Ramos (cell line): ENCODE measurements around the gene CDKL4.

ENCODE experiments used
- in situ Hi-C: fragments of 300-500 bp; cut with MboI; formaldehyde crosslinking; loops from one replicate; pipeline ENCODE4 v1.14.3; 2022; ENCODE audit warnings: low sequenced_read_pairs; ENCODE audit not compliant: unreplicated experiment

The CDKL4 gene

DNA sequence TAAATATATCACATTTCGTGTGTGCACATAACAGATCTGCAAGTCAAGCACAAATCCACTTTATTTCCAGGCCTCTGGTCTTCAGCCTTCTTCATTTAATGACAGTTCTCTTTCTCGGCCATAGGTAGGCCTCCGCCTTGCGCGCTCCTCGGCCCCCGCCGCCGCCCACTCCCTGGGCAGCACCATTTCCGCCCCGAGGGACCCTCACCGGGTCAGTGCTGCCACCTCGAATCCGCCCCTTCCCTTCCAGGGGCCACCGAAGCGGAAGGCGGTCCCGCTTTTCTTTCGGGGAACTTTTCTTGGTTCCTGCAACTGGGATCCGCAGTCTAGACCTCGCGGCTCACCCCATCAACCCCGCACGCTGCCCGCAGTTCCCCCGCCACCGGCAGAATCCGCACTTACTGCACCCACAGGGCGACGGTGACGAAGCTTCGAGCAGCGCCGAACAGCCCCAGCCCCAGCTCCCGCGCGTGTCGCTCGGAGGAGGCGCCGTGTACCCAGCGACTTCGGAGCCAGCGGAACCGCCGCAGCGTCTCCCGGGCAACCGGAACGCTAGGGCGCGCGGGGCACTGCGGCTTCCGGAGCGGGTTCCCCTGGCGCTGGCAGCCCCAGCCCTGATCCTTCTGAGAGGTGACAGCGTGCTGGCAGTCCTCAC lies at the start of gene CDKL4:
Gene CDKL4, minus strand, starts transcription at position 502 of the 655 bp plus-strand sequence.
- in situ Hi-C loops = loop anchor here (25.0 kb wide), 1 partner anchor 494 kb away; no protein-coding TSS in a partner anchor

DNA sequence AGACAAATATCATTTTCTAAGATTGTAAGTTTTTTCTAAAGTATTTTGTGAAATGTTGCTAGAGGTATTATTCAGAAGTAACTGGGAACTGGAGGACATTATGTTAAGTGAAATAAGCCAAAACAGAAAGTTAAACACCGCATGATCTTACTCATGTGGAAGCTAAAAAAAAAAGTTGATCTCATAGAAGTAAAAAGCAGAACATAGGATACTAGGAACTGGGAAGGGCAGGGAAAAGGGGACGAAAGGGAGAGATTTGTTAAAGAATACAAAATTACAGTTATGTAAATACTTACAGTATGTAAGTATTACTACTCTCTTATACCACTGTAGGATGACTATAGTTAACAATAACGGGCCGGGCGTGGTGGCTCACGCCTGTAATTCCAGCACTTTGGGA lies 46.7 kb upstream of the CDKL4 start:
- in situ Hi-C loops = no loop called here

DNA sequence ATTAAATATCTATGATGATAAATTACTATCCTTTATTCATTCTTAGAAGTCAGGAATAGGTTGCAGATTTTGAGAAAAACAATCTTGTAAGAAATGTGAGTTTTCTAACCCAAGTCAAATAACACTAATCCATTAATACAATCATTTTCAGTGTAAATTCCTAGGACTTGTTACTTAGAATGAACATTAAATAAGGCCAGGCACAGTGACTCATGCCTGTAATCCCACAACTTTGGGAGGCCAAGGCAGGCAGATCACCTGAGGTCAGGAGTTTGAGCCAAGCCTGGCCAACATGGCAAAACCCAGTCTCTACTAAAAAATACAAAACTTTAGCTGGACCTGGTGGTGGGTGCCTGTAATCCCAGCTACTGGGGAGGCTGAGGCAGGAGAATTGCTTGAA lies 45.8 kb upstream of the CDKL4 start:
- in situ Hi-C loops = no loop called here

DNA sequence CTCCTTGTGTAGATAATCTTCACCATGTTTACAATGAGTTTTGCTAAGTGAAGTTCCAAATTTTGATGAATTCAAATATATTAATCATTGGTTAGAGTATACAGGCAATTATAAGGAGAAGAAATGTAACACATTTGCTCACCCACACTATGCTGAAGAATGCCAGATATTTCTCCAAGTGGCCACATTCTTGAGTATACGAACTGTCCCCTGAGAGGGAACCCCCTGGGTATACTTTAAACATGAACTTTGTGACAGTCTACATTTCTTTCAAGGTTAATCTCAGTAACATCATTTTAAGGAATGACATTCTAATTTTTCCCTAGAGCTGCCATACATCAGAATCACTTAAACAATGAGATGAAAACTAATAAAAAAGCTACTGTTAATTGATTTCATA lies 39.8 kb upstream of the CDKL4 start:
- in situ Hi-C loops = no loop called here

DNA sequence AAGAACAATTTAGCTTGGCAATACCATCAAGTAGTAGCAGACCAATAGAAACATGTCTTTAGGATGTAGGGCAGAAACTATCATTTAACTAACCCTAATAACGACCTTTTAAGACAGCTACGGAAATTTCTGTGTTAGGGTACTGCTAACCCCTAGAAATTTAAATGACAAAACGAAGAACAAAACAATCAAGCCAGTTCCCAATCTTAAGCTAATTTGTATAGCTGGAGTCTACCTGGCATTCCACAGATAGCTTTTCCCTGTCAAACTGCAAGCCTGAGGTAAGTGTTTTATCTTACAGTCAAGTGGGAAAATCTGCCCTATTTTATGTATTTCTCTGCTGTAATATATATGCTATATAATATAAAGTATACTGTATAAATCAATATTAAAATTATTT lies 37.6 kb upstream of the CDKL4 start:
- in situ Hi-C loops = no loop called here

DNA sequence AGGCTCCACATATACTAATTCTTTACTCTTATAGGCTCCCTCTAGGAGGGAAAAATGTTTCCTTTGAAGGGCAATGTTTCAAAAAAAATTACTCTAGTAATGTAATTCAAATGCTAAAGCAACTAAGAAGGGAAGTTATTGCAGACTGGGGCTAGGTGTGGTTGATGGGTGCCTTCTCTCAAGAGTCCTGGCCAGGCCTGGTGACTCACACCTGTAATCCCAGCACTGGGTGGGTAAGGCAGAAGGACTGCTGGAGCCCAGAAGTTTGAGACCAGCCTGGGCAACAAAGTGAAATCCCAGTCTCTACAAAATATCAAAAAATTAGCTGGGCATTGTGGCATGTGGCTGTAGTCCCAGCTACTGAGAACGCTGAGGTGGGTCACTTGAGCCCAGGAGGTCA lies 31.2 kb upstream of the CDKL4 start:
- in situ Hi-C loops = no loop called here

DNA sequence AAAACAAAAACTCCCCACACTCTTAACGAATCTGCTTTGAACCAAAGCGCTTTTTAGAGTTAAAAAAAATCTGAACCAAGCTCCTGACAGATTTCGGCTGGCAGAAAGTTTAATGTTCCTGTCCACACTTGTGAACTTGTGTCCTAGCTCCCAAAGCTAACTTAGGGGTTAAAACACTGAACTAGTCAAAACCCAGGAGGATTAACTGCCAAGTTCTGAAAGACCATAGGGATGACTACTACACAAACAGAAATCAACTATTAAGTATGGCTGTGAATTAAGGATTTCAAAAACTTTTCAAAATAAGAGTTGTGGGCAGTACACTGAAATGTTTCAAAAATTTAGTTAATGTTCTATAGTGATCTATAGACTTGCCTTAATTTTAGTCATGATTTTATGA lies 26.2 kb upstream of the CDKL4 start:
- in situ Hi-C loops = no loop called here

DNA sequence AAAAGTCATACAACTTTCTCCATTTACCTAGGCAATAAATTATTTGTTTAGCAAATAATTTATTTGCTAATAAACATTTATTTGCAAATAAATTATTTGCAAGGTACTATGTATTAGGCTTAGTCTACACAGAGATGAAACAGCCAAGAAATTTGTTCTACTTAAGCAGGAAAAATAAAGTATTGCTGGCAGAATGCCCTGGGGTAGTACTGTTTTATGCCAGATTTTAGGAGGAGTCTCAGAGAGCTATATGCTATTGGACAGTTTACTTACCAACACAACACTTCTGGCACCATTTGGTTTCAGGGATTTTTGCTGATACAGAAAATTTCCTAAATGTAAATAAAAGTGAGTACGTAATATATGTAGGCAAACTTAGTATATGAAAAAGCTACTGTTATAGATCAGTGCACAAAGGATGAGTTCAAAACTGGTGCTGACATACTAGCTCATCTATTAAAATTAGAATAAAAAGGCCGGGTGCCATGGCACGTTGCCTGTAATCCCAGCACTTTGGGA lies 23.2 kb upstream of the CDKL4 start:
- in situ Hi-C loops = no loop called here

DNA sequence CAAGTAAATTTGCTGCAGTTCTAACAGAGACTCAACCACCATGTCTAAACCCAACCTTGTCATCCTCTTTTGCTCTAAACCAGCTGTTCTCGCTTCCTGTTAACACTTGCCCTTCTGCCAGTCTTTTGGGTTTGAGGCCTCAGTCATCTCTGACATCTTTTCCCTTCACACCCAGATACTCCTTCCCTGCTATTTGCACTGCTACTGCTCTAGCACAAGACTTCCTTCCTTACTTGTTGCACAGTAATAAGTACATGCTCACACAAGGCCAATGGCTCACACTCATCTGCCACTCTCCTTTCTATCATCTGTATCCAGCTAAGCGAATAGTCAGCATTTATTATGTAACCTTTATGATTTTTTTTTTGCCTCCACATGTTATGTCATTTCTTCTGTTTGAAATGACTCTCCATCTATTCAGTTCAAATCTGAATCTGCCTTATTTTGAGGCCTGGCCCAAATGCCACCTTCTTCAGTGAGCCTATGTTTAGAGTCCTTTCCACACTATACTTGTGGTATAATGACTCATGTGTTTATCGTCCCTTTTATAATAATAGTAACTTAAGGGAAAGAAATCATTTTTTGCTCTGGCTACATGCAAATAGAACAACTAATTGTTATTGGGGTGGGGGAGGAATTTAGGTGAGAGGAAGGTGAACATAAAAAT lies 22.5 kb upstream of the CDKL4 start:
- in situ Hi-C loops = no loop called here

DNA sequence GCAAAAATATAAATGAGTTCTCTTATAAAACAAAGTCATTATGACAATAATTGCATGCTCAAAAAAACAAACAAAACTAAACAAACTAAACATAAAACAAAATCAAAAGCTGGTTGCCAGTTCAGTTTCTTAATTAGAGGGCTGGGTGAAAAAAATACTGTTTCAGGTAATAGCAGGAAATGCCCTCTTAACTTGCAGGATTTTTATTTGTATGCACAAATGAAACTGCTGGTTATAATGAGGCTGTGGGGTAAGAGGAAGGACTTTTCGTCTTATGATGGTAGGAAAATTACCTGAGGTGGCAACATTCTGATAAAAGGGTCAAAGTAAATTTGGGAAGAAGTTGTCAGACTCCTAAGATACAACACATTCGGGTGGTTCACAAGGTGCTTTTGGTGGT lies 21.5 kb upstream of the CDKL4 start:
- in situ Hi-C loops = no loop called here

DNA sequence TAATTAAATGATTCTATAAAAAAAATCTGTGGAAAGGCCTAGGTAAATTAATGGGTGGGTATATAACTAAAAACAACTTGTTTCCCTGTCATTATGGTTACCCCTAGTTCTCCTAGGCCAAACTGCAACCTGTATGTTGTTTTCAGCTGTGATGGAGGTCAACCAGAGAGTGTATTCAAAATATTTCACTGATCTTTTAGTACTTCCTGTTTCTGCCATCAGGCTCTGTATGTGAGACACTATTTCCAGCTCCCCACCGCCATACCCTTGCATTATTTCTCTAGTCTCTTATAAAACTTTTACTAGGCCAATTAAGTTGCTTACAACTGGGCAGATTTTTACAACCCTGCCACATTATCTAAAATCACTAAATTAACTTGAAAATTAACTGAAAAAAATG lies 21.0 kb upstream of the CDKL4 start:
- in situ Hi-C loops = no loop called here

DNA sequence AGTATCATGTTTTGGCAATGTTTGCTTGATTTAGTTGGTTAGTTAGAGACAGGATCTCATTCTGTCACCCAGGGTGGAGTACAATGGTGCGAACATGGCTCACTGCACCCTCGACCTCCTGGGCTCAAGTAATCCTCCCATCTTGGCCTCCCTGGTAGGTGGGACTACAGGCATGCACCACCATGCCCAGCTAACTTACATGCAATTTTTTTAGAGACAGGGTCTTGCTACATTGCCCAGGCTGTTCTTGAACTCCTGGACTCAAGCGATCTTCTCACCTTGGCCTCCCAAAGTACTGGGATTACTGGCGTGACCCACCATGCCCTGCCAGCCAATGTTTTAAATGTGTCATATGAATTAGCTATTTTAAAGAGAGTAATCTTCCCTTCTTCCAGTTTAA lies 16.3 kb upstream of the CDKL4 start:
- in situ Hi-C loops = no loop called here

DNA sequence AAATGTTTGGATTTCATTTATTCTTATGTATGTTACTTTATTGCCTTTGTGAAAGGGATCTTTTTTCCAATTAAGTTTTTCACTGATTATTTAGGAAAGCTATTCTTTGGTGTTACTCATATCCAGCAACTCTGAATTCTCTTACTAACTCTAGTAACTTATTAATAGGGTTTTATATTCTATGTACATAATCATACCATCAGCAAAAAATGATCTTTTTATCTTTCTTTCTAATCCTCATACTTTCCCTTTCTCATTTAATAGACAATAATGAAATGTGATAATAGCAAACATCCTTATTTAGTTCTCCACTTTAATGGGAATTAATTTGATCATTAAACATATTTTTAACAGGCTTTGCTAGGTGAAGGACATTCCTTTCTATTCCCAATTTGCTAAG lies 12.3 kb upstream of the CDKL4 start:
- in situ Hi-C loops = no loop called here

DNA sequence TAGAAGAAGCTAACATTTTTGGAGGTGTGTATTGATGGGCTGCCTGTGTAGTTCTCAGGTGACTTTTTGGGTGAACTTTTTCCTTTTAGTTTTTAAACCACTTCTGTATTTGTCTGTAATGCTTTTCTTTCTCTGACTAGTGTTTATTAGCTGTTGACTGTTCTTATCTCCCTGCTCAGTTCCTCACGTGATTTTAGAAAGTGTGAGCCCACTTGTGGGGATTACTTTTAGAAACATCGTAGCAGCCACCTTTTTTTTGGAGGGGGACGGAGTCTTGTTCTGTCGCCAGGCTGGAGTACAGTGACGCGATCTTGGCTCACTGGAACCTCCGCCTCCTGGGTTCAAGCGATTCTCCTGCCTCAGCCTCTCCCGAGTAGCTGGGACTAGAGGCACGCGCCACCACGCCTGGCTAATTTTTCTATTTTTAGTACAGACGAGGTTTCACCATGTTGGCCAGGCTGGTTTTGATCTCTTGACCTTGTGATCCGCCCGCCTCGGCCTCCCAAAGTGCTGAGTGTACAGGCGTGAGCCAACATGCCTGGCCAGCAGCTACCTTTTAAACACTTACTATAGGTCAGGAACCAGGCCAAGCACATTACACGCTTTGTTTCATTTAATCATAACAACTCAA lies 9.2 kb upstream of the CDKL4 start:
- in situ Hi-C loops = no loop called here

DNA sequence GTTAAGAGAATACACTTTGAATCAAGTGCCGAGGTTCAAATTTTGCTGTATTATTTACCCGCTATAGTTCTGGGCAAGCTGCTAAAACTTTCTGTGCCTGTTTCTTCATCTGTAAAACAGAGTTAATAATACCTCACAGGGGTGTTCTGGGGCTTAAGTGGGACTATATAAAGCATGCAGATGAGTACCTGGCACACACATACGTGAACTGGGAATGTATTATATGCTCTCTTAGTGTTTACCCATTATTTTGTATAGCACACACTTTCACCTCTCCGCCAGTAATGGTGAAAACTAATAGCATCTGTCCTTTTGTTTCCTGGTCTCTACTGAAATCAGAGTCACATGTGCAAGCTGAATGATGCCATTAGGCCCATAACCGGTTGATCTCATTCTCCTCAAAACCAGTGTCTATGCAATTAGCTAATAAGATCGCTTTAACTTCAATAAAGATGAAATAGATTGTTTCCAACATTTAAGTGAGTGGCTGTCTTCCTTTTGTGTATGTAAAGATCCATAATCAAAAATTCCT lies 3.8 kb upstream of the CDKL4 start:
- in situ Hi-C loops = loop anchor here (25.0 kb wide), 1 partner anchor 490 kb away; no protein-coding TSS in a partner anchor

DNA sequence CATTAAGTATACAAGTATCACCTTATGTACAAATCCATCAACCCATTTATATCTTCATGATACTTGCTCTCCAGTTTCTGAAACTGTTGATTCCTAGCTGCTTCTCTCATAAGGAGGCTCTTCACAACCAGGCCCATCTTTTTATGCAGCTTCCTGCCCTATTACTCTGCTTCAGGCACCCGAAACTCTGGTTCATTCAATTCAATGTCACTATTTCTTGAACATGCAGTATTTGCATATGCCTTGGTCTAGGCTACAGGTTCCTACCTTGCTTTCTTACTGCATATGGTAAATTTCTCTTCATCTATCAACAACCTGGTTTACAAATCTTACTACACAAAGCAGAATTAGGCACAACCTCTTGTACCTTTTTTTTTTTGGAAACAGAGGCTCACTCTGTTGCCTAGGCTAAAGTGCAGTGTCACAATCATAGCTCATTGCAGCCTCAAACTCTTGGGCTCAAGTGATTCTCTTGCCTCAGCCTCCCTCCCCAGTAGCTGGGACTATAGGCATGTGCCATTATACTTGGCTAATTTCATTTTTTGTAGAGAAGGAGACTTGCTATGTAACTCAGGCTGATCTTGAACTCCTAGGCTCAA lies 2.7 kb upstream of the CDKL4 start:
- in situ Hi-C loops = loop anchor here (25.0 kb wide), 1 partner anchor 491 kb away; no protein-coding TSS in a partner anchor

DNA sequence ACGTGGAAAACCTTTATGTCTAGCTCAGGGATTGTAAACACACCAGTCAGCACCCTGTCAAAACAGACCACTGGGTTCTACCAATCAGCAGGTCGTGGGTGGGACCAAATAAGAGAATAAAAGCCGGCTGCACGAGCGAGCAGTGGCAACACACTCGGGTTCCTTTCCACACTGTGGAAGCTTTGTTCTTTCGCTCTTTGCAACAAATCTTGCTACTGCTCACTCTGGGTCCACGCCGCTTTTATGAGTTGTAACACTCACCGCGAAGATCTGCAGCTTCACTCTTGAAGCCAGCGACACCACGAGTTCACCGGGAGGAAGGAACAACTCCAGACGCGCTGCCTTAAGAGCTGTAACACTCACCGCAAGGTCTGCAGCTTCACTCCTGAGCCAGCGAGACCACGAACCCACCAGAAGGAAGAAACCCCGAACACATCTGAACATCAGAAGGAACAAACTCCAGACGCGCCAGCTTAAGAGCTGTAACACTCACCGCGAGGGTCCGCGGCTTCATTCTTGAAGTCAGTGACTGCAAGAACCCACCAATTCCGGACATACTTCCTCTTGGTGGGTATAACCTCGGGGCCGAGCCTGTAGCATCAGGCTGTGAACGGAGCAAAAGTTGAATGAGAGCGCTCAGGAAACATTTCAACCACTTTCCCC lies 1.3 kb upstream of the CDKL4 start:
- in situ Hi-C loops = loop anchor here (25.0 kb wide), 1 partner anchor 492 kb away; no protein-coding TSS in a partner anchor

DNA sequence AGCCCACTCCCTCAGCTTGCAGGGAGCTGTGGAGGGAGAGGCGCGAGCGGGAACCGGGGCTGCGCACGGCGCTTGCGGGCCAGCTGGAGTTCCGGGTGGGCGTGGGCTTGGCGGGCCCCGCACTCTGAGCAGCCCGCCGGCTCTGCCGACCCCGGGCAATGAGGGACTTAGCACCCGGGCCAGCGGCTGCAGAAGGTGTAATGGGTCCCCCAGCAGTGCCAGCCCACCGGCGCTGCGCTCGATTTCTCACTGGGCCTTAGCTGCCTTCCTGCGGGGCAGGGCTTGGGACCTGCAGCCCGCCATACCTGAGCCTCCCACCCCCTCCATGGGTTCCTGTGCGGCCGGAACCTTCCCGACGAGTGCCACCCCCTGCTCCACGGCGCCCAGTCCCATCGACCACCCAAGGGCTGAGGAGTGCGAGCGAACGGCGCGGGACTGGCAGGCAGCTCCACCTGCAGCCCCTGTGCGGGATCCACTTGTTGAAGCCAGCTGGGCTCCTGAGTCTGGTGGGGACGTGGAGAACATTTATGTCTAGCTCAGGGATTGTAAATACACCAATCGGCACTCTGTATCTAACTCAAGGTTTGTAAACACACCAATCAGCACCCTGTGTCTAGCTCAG lies 582 bp upstream of the CDKL4 start:
- in situ Hi-C loops = loop anchor here (25.0 kb wide), 1 partner anchor 493 kb away; no protein-coding TSS in a partner anchor

DNA sequence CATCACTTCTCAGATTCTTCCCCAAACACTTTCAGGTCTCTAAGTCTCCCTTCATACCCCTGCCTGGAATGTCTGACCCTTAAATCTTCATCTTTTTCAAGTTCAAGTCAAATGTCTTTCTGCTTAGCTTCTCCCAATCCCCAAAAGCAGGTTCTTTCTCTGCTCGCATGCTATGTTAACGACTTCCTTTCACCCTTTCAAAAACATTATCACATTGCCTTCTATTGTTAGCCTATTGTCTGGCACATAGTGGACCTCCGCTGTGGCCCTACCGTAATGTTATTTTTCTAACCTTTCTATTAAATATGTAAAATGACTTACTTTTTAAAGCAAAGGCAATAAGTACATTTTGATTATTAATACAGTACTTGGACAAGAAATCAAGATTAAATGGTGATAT lies 2.2 kb downstream of the CDKL4 start:
- in situ Hi-C loops = loop anchor here (25.0 kb wide), 1 partner anchor 496 kb away; no protein-coding TSS in a partner anchor
